ENCODE results near the gene KCNMA1.
"Not testable (repeated sequence)": the region's sequence is repeated elsewhere in the genome, so short reads cannot be mapped to it uniquely, and the experiment has no call there.

Gene KCNMA1

GRCh38 chr10:77592946-77593636 lies 44.5 kb downstream of the KCNMA1 start:
- DNase-seq (ENCODE audit: low read depth): no peak
- no peak for TF ChIP-seq CTCF (IDR thresholded peaks at IDR 0.05; ENCODE audit: control insufficient read depth, extremely low read depth, insufficient read depth)
- H3K4me3 ChIP-seq (ENCODE audit: low read depth, low read length): no peak overlapping the region

GRCh38 chr10:77592510-77592909 lies 45.1 kb downstream of the KCNMA1 start:
- no peak overlapping the region for H3K4me3 ChIP-seq (ENCODE audit: low read depth, low read length)
- DNase-seq (ENCODE audit: low read depth): no peak
- TF ChIP-seq CTCF (IDR thresholded peaks at IDR 0.05; ENCODE audit: control insufficient read depth, extremely low read depth, insufficient read depth): no peak

GRCh38 chr10:77591238-77591880 lies 46.2 kb downstream of the KCNMA1 start:
- no peak for DNase-seq (ENCODE audit: low read depth)
- no peak for TF ChIP-seq CTCF (IDR thresholded peaks at IDR 0.05; ENCODE audit: control insufficient read depth, extremely low read depth, insufficient read depth)
- H3K4me3 ChIP-seq (ENCODE audit: low read depth, low read length): no peak overlapping the region

GRCh38 chr10:77590344-77591237 lies 47.0 kb downstream of the KCNMA1 start:
- DNase-seq (ENCODE audit: low read depth): no peak
- no peak for TF ChIP-seq CTCF (IDR thresholded peaks at IDR 0.05; ENCODE audit: control insufficient read depth, extremely low read depth, insufficient read depth)
- H3K4me3 ChIP-seq (ENCODE audit: low read depth, low read length): no peak overlapping the region

GRCh38 chr10:77589703-77590102 lies 47.9 kb downstream of the KCNMA1 start:
- not testable (repeated sequence) for DNase-seq (ENCODE audit: low read depth); H3K4me3 ChIP-seq (ENCODE audit: low read depth, low read length)

GRCh38 chr10:77588886-77589285 lies 48.7 kb downstream of the KCNMA1 start:
- no peak for DNase-seq (ENCODE audit: low read depth)
- TF ChIP-seq CTCF (IDR thresholded peaks at IDR 0.05; ENCODE audit: control insufficient read depth, extremely low read depth, insufficient read depth): no peak
- no peak overlapping the region for H3K4me3 ChIP-seq (ENCODE audit: low read depth, low read length)

GRCh38 chr10:77587416-77587790 lies 50.2 kb downstream of the KCNMA1 start:
- DNase-seq (ENCODE audit: low read depth): no peak
- no peak overlapping the region for H3K4me3 ChIP-seq (ENCODE audit: low read depth, low read length)
- TF ChIP-seq CTCF (IDR thresholded peaks at IDR 0.05; ENCODE audit: control insufficient read depth, extremely low read depth, insufficient read depth): no peak

Data from LNCaP clone FGC (cell line).